Esophagus muscularis mucosa (tissue), 4 donors: Measurements from ENCODE around the gene ZMIZ1.

Source experiments
- CTCF ChIP-seq, 3 experiments: fragments of 200-600 bp in 2 of 3; fragments of 450-650 bp in 1 of 3; sonication (generic) in 2 of 3; IDR thresholded peaks; one replicate each; pipeline ENCODE4 v1.5.1; 2017 to 2019; ENCODE audit warnings: antibody characterized with exemption in 3 of 3, mild to moderate bottlenecking in 2 of 3, moderate library complexity in 1 of 3
- EP300 ChIP-seq: sonication (generic); formaldehyde crosslinking; IDR thresholded peaks from one replicate; pipeline ENCODE4 v1.6.1; 2017; ENCODE audit warnings: antibody characterized with exemption
- POLR2A ChIP-seq: fragments of 450-650 bp; IDR thresholded peaks from one replicate; pipeline ENCODE4 v1.6.1; 2017; ENCODE audit warnings: antibody characterized with exemption, moderate library complexity, mild to moderate bottlenecking, low read depth
- POLR2AphosphoS5 ChIP-seq, 2 donors: sonication (generic); formaldehyde crosslinking; IDR thresholded peaks; one replicate each; pipeline ENCODE4 v1.6.1; 2017; ENCODE audit warnings: antibody characterized with exemption in 2 of 2

- TF ChIP-seq CTCF (IDR thresholded peaks at IDR 0.05) = no peak
- TF ChIP-seq POLR2A = no peak
- no peak for TF ChIP-seq POLR2AphosphoS5 (IDR thresholded peaks at IDR 0.05)
- no peak for TF ChIP-seq EP300
Measured at GRCh38 chr10:79053081-79053434, 15.7 kb upstream of the ZMIZ1 start.
